SU-DHL-6 (cell line): ENCODE data around the gene KRT78.

Experiments used
- H2AFZ ChIP-seq: fragments of 200-600 bp; sonication (generic); 2 replicates; pipeline ENCODE4 v1.6.1; 2014; ENCODE audit warnings: low read depth, mild to moderate bottlenecking, moderate library complexity, mixed read lengths, antibody characterized with exemption, low read length; ENCODE audit not compliant: severe bottlenecking
- H3F3A ChIP-seq: fragments of 200-600 bp; shearing (Covaris generic); 2 replicates; pipeline ENCODE4 v1.6.0; 2016; ENCODE audit warnings: antibody characterized with exemption, mild to moderate bottlenecking; ENCODE audit not compliant: insufficient read depth
- H3K27ac ChIP-seq: fragments of 200-600 bp; sonication (generic); 2 replicates; pipeline ENCODE4 v1.5.1; 2016; ENCODE audit warnings: low read depth, mild to moderate bottlenecking, low read length, moderate library complexity, mixed read lengths
- H3K27me3 ChIP-seq: fragments of 200-600 bp; sonication (generic), shearing (Covaris generic); 2 replicates; pipeline ENCODE4 v1.6.0; 2014; ENCODE audit warnings: mild to moderate bottlenecking, low read length
- H3K36me3 ChIP-seq: fragments of 200-600 bp; sonication (generic); 2 replicates; pipeline ENCODE4 v1.6.1; 2014; ENCODE audit warnings: mild to moderate bottlenecking, low read length, mixed read lengths
- H3K4me2 ChIP-seq: fragments of 300-600, 200-600 bp; shearing (Covaris generic), sonication (generic); 2 replicates; pipeline ENCODE4 v1.6.0; 2014; ENCODE audit warnings: low read length, low read depth, mild to moderate bottlenecking; ENCODE audit not compliant: poor library complexity, severe bottlenecking
- H3K4me3 ChIP-seq: fragments of 200-600 bp; sonication (generic); 2 replicates; pipeline ENCODE4 v1.5.1; 2014; ENCODE audit warnings: antibody characterized with exemption, low read length, mild to moderate bottlenecking, mixed read lengths; ENCODE audit not compliant: insufficient read depth, poor library complexity, severe bottlenecking
- H3K79me2 ChIP-seq: fragments of 200-600 bp; sonication (generic); 2 replicates; pipeline ENCODE4 v1.6.1; 2014; ENCODE audit warnings: mild to moderate bottlenecking, low read length, moderate library complexity; ENCODE audit not compliant: insufficient read depth
- H3K9ac ChIP-seq: fragments of 200-600 bp; sonication (generic); 2 replicates; pipeline ENCODE4 v1.7.0; 2014; ENCODE audit warnings: mild to moderate bottlenecking, low read length
- H3K9me2 ChIP-seq: fragments of 200-600 bp; sonication (generic); replicated peaks from 2 replicates; pipeline ENCODE4 v1.6.1; 2014; ENCODE audit warnings: low read length; ENCODE audit not compliant: insufficient read depth
- H3K9me3 ChIP-seq: fragments of 200-600 bp; sonication (generic); 2 replicates; pipeline ENCODE4 v1.6.1; 2014; ENCODE audit warnings: low read length, mixed read lengths; ENCODE audit not compliant: insufficient read depth
- H4K20me1 ChIP-seq: fragments of 200-600 bp; sonication (generic); 2 replicates; pipeline ENCODE4 v1.6.1; 2014; ENCODE audit warnings: low read depth, mild to moderate bottlenecking, antibody characterized with exemption, low read length, moderate library complexity, mixed read lengths
- CTCF ChIP-seq: fragments of 200-600 bp; sonication (generic); IDR thresholded peaks from one replicate; pipeline ENCODE4 v1.5.1; 2017; ENCODE audit warnings: antibody characterized with exemption, mild to moderate bottlenecking, low read length, moderate library complexity; ENCODE audit not compliant: insufficient read depth, poor library complexity, severe bottlenecking
- EZH2phosphoT487 ChIP-seq: fragments of 200-600 bp; sonication (generic), shearing (Covaris generic); conservative IDR thresholded peaks from 2 replicates; pipeline ENCODE4 v1.6.1; 2018; ENCODE audit warnings: mild to moderate bottlenecking, antibody characterized with exemption, low read length, moderate library complexity, mixed read lengths

KRT78 gene

GRCh38 chr12:52850681-52851080 lies 1.9 kb upstream of the KRT78 start:
- H3K9me3 ChIP-seq = no peaks in the 10 kb centered on the region
- H3F3A ChIP-seq = no peaks in the 10 kb centered on the region
- H3K9me2 ChIP-seq = no peaks in the 10 kb centered on the region
- no peaks in the 10 kb centered on the region for H3K27me3 ChIP-seq
- no peak for TF ChIP-seq EZH2phosphoT487
- no peak overlapping the region for H3K27ac ChIP-seq
- H3K4me2 ChIP-seq = no peak overlapping the region
- H3K9ac ChIP-seq = no peak overlapping the region
- H3K4me3 ChIP-seq = no peak overlapping the region
- no peaks in the 10 kb centered on the region for H3K79me2 ChIP-seq
- no peaks in the 10 kb centered on the region for H3K36me3 ChIP-seq
- no peak overlapping the region for H2AFZ ChIP-seq
- no peaks in the 10 kb centered on the region for H4K20me1 ChIP-seq

- Histone ChIP-seq H3K9ac (no peak overlapping the region), H3K27me3 (no peaks in the 10 kb centered on the region), H3K9me3 (no peaks in the 10 kb centered on the region), H3K9me2 (no peaks in the 10 kb centered on the region), H3K4me3 (no peak overlapping the region), H3K27ac (no peak overlapping the region), H2AFZ (no peak overlapping the region), H4K20me1 (no peaks in the 10 kb centered on the region), H3K4me2 (no peak overlapping the region), H3K79me2 (no peaks in the 10 kb centered on the region), H3K36me3 (no peaks in the 10 kb centered on the region), H3F3A (no peaks in the 10 kb centered on the region)
- TF ChIP-seq CTCF = no peak
- TF ChIP-seq EZH2phosphoT487 = no peak
These were observed 717 bp upstream of the KRT78 start for GRCh38 chr12:52849511-52849910.

GRCh38 chr12:52847335-52848102 lies 1.3 kb downstream of the KRT78 start:
- H3K9me3 ChIP-seq = no peaks in the 10 kb centered on the region
- H4K20me1 ChIP-seq = no peaks in the 10 kb centered on the region
- H3F3A ChIP-seq = no peaks in the 10 kb centered on the region
- no peak for TF ChIP-seq CTCF
- no peak for TF ChIP-seq EZH2phosphoT487
- H3K9me2 ChIP-seq = no peaks in the 10 kb centered on the region
- no peak overlapping the region for H3K27ac ChIP-seq
- H3K4me3 ChIP-seq = no peak overlapping the region
- H3K4me2 ChIP-seq = no peak overlapping the region
- H3K27me3 ChIP-seq = no peaks in the 10 kb centered on the region
- no peak overlapping the region for H2AFZ ChIP-seq
- H3K9ac ChIP-seq = no peak overlapping the region
- no peaks in the 10 kb centered on the region for H3K36me3 ChIP-seq
- no peaks in the 10 kb centered on the region for H3K79me2 ChIP-seq

- no peak overlapping the region for H3K27ac ChIP-seq
- no peaks in the 10 kb centered on the region for H3F3A ChIP-seq
- H3K9ac ChIP-seq = no peak overlapping the region
- no peaks in the 10 kb centered on the region for H3K9me2 ChIP-seq
- no peaks in the 10 kb centered on the region for H3K9me3 ChIP-seq
- no peak overlapping the region for H2AFZ ChIP-seq
- H3K4me2 ChIP-seq = no peak overlapping the region
- no peaks in the 10 kb centered on the region for H3K36me3 ChIP-seq
- TF ChIP-seq CTCF (no peak), EZH2phosphoT487 (no peak)
- H3K27me3 ChIP-seq = no peaks in the 10 kb centered on the region
- H3K4me3 ChIP-seq = no peak overlapping the region
- no peaks in the 10 kb centered on the region for H3K79me2 ChIP-seq
- H4K20me1 ChIP-seq = no peaks in the 10 kb centered on the region
These were observed 2.3 kb downstream of the KRT78 start for GRCh38 chr12:52846356-52846970.
